K562 (cell line): ENCODE results near the gene HNRNPM. TPM values are rescaled to one million over a fixed set of nuclear protein-coding genes. Genes with fewer than 3 reads are reported as not detected.

Experiments
- EP400 ChIP-seq: fragments of 450-650 bp; IDR thresholded peaks from 2 replicates; pipeline ENCODE4 v1.6.1; 2017; ENCODE audit warnings: antibody characterized with exemption, mild to moderate bottlenecking, moderate library complexity
- GABPB2 ChIP-seq: fragments of 250-450 bp; sonication (Bioruptor Pico); conservative IDR thresholded peaks from 2 replicates; pipeline ENCODE4 v1.5.1; 2021; ENCODE audit warnings: mild to moderate bottlenecking
- HDAC6 ChIP-seq: IDR thresholded peaks from 2 replicates; pipeline ENCODE4 v1.6.1; 2012; ENCODE audit warnings: low read depth, mild to moderate bottlenecking, control low read depth, inconsistent platforms, low read length, moderate library complexity
- MAFF ChIP-seq: IDR thresholded peaks from 2 replicates; pipeline ENCODE4 v1.6.1; 2012; ENCODE audit warnings: low read length, improper control_type of control experiment
- MIER1 ChIP-seq: fragments of 450-650 bp; IDR thresholded peaks from 2 replicates; pipeline ENCODE4 v1.6.1; 2016; ENCODE audit warnings: antibody characterized with exemption, mild to moderate bottlenecking, low read depth
- RB1 ChIP-seq: fragments of 450-650 bp; IDR thresholded peaks from 2 replicates; pipeline ENCODE4 v1.6.1; 2017; ENCODE audit warnings: low read depth, mild to moderate bottlenecking
- SRSF1 ChIP-seq: fragments of 200-400 bp; formaldehyde crosslinking; IDR thresholded peaks from 2 replicates; pipeline ENCODE4 v1.6.1; 2017; ENCODE audit warnings: mild to moderate bottlenecking, low read depth, low read length, moderate library complexity
- TBL1XR1 ChIP-seq, 2 experiments: IDR thresholded peaks; 2 replicates each; pipeline ENCODE4 v1.6.1; 2012; ENCODE audit warnings: improper control_type of control experiment in 2 of 2, low read length in 2 of 2, mild to moderate bottlenecking in 1 of 2
- TSC22D4 ChIP-seq: fragments of 450-650 bp; IDR thresholded peaks from 2 replicates; pipeline ENCODE4 v1.6.1; 2016; ENCODE audit warnings: missing genetic modification characterization, missing biosample characterization, control low read depth
- WHSC1 ChIP-seq: IDR thresholded peaks from one replicate; pipeline ENCODE4 v1.6.1; 2012; ENCODE audit warnings: low read length, control low read depth, inconsistent platforms
- ZNF174 ChIP-seq: fragments of 250-450 bp; sonication (Bioruptor Pico); IDR thresholded peaks from 2 replicates; pipeline ENCODE4 v1.4.0; 2020; ENCODE audit warnings: mild to moderate bottlenecking
- ZNF197 ChIP-seq: fragments of 200-800 bp; sonication (Bioruptor generic); IDR thresholded peaks from 2 replicates; pipeline ENCODE4 v1.6.1; 2016; ENCODE audit warnings: low read depth, missing genetic modification characterization, missing compliant biosample characterization
- ZNF431 ChIP-seq: sonication (generic); formaldehyde crosslinking; IDR thresholded peaks from 2 replicates; pipeline ENCODE4 v1.8.0; 2022; ENCODE audit warnings: mild to moderate bottlenecking, missing genetic modification reagents
- polyA plus RNA-seq, 8 experiments: library from polyadenylated mRNA; depleted of rRNA in 4 of 8; stranded (reverse) in 5 of 8; unstranded in 3 of 8; fragments of >200 nt; fragmentation: Nextera tagmentation in 2 of 8; fragmentation: Illumina TruSeq in 1 of 8; extraction: Ambion mirVana in 2 of 8; extraction: Trizol in 1 of 8; gene quantifications; 2 replicates each; pipeline versions ENCODE4 v1.2.1 to v1.2.3, GENCODE V29; 2011 to 2014; ENCODE audit warnings: inconsistent platforms in 1 of 8, missing spikeins in 1 of 8
- total RNA-seq, 7 experiments: library from RNA; depleted of rRNA in 6 of 7; stranded (reverse); fragments of >200 nt in 6 of 7; fragmentation: Illumina TruSeq in 2 of 7; extraction: Trizol in 2 of 7; gene quantifications; 2 replicates each; pipeline versions ENCODE4 v1.2.1 to v1.2.3, GENCODE V29; 2011 to 2021; ENCODE audit warnings: low replicate concordance in 1 of 7
- TF ChIP-seq, protein P1 (sequence below): IDR thresholded peaks from 3 replicates; pipeline ENCODE4 v1.6.1; 2011; ENCODE audit warnings: borderline replicate concordance, mild to moderate bottlenecking, moderate library complexity; ENCODE audit not compliant: insufficient read length; ENCODE audit errors: extremely low read depth
- TF ChIP-seq, protein P2 (sequence below), 2 experiments: fragments of 450-650 bp; conservative IDR thresholded peaks; 2 replicates each; pipeline ENCODE4 v1.6.1; 2017; ENCODE audit warnings: mild to moderate bottlenecking in 2 of 2, moderate library complexity in 2 of 2
- TF ChIP-seq, protein P3 (sequence below): fragments of 200-400 bp; formaldehyde crosslinking; IDR thresholded peaks from 2 replicates; pipeline ENCODE4 v1.6.1; 2017; ENCODE audit warnings: mild to moderate bottlenecking, low read depth, low read length, moderate library complexity
- TF ChIP-seq, protein P4 (sequence below): fragments of 250-450 bp; sonication (Bioruptor Pico); IDR thresholded peaks from 2 replicates; pipeline ENCODE4 v1.8.0; 2022; ENCODE audit warnings: inconsistent platforms, mild to moderate bottlenecking, moderate library complexity, borderline replicate concordance
- TF ChIP-seq, protein P5 (sequence below): sonication (generic); formaldehyde crosslinking; IDR thresholded peaks from 2 replicates; pipeline ENCODE4 v1.9.0; 2022; ENCODE audit warnings: mild to moderate bottlenecking, missing genetic modification reagents

HNRNPM gene
- total and polyA plus RNA-seq, 9 of the 15 experiments (the other 6 are each of a cell fraction or from before 2014, with no cell fraction given): 11.1 to 340 (median 195) TPM

DNA sequence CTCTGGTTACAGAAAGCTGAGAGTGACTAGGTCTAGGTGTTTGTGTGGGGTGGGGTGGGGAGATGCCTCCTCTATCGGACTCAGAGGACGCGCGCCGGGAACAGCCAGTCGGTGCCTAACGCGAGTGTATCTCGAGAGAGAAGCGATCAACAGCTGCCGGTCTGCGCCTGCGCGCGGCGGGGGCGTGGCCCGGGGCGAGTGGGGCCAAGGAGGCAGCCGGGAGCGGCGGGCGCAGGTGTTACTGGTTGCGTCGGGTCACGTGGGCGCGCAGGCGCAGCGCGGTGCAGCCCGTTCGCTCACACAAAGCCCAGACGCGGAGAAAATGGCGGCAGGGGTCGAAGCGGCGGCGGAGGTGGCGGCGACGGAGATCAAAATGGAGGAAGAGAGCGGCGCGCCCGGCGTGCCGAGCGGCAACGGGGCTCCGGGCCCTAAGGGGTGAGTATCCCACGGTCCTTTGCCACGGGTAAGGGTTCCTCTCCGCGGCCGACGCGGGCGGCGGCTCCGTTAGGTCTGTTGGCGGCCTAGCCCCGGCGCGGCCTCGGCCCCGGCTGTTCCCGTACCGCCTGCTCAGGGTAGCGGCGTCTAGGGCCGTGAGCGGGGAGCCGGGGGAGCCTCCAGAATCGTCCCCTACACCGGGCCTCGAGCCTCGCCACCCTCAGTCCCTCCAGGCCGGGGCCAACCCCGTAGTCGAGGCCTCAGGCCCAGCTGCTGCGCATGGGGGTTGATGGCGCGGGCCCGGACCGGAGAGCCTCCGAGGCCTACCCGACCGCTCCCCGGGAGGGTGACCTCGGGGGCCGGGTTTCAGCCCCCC, at the start of gene HNRNPM (continued):
- TF ChIP-seq, protein P1, sequence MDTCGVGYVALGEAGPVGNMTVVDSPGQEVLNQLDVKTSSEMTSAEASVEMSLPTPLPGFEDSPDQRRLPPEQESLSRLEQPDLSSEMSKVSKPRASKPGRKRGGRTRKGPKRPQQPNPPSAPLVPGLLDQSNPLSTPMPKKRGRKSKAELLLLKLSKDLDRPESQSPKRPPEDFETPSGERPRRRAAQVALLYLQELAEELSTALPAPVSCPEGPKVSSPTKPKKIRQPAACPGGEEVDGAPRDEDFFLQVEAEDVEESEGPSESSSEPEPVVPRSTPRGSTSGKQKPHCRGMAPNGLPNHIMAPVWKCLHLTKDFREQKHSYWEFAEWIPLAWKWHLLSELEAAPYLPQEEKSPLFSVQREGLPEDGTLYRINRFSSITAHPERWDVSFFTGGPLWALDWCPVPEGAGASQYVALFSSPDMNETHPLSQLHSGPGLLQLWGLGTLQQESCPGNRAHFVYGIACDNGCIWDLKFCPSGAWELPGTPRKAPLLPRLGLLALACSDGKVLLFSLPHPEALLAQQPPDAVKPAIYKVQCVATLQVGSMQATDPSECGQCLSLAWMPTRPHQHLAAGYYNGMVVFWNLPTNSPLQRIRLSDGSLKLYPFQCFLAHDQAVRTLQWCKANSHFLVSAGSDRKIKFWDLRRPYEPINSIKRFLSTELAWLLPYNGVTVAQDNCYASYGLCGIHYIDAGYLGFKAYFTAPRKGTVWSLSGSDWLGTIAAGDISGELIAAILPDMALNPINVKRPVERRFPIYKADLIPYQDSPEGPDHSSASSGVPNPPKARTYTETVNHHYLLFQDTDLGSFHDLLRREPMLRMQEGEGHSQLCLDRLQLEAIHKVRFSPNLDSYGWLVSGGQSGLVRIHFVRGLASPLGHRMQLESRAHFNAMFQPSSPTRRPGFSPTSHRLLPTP: no peak
- TF ChIP-seq MAFF (no peak), HDAC6 (no peak), TSC22D4 (tag) (no peak), MIER1 (no peak), ZNF197 (no peak), ZNF174 (CRISPR knock-in tag) (no peak), EP400 (peak; percentile 69; the same call in 1 of the 2 replicates), WHSC1 (no peak), SRSF1 (no peak), GABPB2 (no peak), ZNF431 (CRISPR knock-in tag) (peak; percentile 74), RB1 (peak; percentile 61; the same call in 1 of the 2 replicates), TBL1XR1 (IDR thresholded peaks at IDR 0.05; ENCODE audit: low read length in 2 of 2) (peak in 1 of 2 experiments; percentile 26; a peak in 1 of 4 replicates)
- TF ChIP-seq, protein P2, sequence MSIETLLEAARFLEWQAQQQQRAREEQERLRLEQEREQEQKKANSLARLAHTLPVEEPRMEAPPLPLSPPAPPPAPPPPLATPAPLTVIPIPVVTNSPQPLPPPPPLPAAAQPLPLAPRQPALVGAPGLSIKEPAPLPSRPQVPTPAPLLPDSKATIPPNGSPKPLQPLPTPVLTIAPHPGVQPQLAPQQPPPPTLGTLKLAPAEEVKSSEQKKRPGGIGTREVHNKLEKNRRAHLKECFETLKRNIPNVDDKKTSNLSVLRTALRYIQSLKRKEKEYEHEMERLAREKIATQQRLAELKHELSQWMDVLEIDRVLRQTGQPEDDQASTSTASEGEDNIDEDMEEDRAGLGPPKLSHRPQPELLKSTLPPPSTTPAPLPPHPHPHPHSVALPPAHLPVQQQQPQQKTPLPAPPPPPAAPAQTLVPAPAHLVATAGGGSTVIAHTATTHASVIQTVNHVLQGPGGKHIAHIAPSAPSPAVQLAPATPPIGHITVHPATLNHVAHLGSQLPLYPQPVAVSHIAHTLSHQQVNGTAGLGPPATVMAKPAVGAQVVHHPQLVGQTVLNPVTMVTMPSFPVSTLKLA (conservative IDR thresholded peaks at IDR 0.05): peak; percentile 15 to 68; a peak in 3 of 4 replicates
- TF ChIP-seq, protein P3, sequence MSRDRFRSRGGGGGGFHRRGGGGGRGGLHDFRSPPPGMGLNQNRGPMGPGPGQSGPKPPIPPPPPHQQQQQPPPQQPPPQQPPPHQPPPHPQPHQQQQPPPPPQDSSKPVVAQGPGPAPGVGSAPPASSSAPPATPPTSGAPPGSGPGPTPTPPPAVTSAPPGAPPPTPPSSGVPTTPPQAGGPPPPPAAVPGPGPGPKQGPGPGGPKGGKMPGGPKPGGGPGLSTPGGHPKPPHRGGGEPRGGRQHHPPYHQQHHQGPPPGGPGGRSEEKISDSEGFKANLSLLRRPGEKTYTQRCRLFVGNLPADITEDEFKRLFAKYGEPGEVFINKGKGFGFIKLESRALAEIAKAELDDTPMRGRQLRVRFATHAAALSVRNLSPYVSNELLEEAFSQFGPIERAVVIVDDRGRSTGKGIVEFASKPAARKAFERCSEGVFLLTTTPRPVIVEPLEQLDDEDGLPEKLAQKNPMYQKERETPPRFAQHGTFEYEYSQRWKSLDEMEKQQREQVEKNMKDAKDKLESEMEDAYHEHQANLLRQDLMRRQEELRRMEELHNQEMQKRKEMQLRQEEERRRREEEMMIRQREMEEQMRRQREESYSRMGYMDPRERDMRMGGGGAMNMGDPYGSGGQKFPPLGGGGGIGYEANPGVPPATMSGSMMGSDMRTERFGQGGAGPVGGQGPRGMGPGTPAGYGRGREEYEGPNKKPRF: no peak
- TF ChIP-seq, protein P4, sequence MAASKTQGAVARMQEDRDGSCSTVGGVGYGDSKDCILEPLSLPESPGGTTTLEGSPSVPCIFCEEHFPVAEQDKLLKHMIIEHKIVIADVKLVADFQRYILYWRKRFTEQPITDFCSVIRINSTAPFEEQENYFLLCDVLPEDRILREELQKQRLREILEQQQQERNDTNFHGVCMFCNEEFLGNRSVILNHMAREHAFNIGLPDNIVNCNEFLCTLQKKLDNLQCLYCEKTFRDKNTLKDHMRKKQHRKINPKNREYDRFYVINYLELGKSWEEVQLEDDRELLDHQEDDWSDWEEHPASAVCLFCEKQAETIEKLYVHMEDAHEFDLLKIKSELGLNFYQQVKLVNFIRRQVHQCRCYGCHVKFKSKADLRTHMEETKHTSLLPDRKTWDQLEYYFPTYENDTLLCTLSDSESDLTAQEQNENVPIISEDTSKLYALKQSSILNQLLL (CRISPR knock-in tag): no peak
- TF ChIP-seq, protein P5, sequence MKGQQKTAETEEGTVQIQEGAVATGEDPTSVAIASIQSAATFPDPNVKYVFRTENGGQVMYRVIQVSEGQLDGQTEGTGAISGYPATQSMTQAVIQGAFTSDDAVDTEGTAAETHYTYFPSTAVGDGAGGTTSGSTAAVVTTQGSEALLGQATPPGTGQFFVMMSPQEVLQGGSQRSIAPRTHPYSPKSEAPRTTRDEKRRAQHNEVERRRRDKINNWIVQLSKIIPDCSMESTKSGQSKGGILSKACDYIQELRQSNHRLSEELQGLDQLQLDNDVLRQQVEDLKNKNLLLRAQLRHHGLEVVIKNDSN: peak; percentile 99
